Gastroesophageal sphincter (tissue), 3 donors: ENCODE measurements around the gene CCDC177.

Experiments used
- EP300 ChIP-seq: sonication (generic); formaldehyde crosslinking; IDR thresholded peaks from one replicate; pipeline ENCODE4 v1.6.1; 2017; ENCODE audit warnings: antibody characterized with exemption, mild to moderate bottlenecking
- POLR2A ChIP-seq, 2 donors: fragments of 450-650 bp; IDR thresholded peaks; one replicate each; pipeline ENCODE4 v1.6.1; 2017; ENCODE audit warnings: antibody characterized with exemption in 2 of 2, mild to moderate bottlenecking in 2 of 2, moderate library complexity in 1 of 2
- POLR2AphosphoS5 ChIP-seq: sonication (generic); formaldehyde crosslinking; IDR thresholded peaks from one replicate; pipeline ENCODE4 v1.6.1; 2017; ENCODE audit warnings: antibody characterized with exemption
- TF ChIP-seq, protein P1 (sequence below), 4 experiments: fragments of 200-600 bp in 2 of 4; fragments of 450-650 bp in 2 of 4; sonication (generic) in 1 of 4; IDR thresholded peaks; one replicate each; pipeline ENCODE4 v1.5.1; 2017 to 2019; ENCODE audit warnings: antibody characterized with exemption in 4 of 4, mild to moderate bottlenecking in 2 of 4, moderate library complexity in 2 of 4

DNA sequence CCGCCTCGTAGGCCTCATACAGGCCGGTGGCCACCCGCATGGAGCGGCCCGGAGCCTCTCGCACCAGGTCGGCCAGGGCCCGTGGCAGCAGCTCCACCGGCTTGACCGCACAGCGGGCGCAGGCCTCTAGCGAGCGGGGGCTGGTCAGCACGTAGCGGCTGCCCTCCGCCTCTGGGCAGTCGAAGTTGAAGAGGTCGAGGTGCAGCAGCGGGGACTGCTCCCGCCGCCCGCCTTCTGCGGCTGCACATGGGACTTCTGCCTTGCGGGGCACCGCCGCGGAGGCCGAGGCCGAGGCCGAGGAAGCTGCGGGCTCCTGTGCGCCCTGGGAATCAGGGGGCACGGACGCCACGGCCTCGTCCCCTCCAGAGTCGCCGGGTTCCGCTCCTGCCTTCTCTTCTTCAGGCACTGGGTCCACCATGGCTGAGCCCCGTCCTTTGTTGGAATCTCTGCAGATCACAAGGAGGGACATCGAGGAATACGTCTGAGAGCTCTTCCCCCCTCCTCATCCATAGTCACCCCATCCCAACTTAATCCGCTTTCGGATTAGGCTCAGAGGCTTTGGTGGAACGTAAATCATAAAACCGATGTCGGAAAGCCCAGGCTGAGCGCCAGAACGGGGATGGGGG lies 1.4 kb downstream of the CCDC177 start:
- TF ChIP-seq, protein P1, sequence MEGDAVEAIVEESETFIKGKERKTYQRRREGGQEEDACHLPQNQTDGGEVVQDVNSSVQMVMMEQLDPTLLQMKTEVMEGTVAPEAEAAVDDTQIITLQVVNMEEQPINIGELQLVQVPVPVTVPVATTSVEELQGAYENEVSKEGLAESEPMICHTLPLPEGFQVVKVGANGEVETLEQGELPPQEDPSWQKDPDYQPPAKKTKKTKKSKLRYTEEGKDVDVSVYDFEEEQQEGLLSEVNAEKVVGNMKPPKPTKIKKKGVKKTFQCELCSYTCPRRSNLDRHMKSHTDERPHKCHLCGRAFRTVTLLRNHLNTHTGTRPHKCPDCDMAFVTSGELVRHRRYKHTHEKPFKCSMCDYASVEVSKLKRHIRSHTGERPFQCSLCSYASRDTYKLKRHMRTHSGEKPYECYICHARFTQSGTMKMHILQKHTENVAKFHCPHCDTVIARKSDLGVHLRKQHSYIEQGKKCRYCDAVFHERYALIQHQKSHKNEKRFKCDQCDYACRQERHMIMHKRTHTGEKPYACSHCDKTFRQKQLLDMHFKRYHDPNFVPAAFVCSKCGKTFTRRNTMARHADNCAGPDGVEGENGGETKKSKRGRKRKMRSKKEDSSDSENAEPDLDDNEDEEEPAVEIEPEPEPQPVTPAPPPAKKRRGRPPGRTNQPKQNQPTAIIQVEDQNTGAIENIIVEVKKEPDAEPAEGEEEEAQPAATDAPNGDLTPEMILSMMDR (IDR thresholded peaks at IDR 0.05), result no peak
- TF ChIP-seq POLR2A (IDR thresholded peaks at IDR 0.05) (no peak), POLR2AphosphoS5 (no peak), EP300 (no peak)
